GM19351 (cell line): ENCODE results near the gene RPTOR.

Experiments
- ATAC-seq: cut with Tn5 transposase; IDR thresholded peaks from one replicate; pipeline ENCODE4 v1.9.1; 2021; ENCODE audit warnings: mild to moderate bottlenecking, moderate library complexity; ENCODE audit not compliant: unreplicated experiment

RPTOR gene

GRCh38 chr17:80882926-80883685 lies 338.5 kb downstream of the RPTOR start:
- no peak for ATAC-seq

GRCh38 chr17:80883831-80884735 lies 339.4 kb downstream of the RPTOR start:
- no peak for ATAC-seq

GRCh38 chr17:80884811-80885210 lies 340.2 kb downstream of the RPTOR start:
- no peak for ATAC-seq

- ATAC-seq, result no peak
Observed at GRCh38 chr17:80885947-80886582, 341.4 kb downstream of the RPTOR start.

GRCh38 chr17:80886641-80887573 lies 342.3 kb downstream of the RPTOR start:
- ATAC-seq, result no peak

- no peak for ATAC-seq
Observed at GRCh38 chr17:80887639-80888175, 343.1 kb downstream of the RPTOR start.

- no peak for ATAC-seq
Observed at GRCh38 chr17:80888276-80889160, 343.9 kb downstream of the RPTOR start.

GRCh38 chr17:80889231-80890195 lies 344.9 kb downstream of the RPTOR start:
- no peak for ATAC-seq

- ATAC-seq, result no peak
Observed at GRCh38 chr17:80890196-80890920, 345.7 kb downstream of the RPTOR start.

- ATAC-seq, result no peak
Observed at GRCh38 chr17:80890921-80891396, 346.3 kb downstream of the RPTOR start.

- ATAC-seq, result peak; percentile 59
Observed at GRCh38 chr17:80891397-80892018, 346.9 kb downstream of the RPTOR start.

- peak; percentile 90 for ATAC-seq
Observed at GRCh38 chr17:80892019-80892855, 347.6 kb downstream of the RPTOR start.

GRCh38 chr17:80892900-80893603 lies 348.4 kb downstream of the RPTOR start:
- no peak for ATAC-seq

GRCh38 chr17:80893604-80894438 lies 349.2 kb downstream of the RPTOR start:
- ATAC-seq, result no peak

- no peak for ATAC-seq
Observed at GRCh38 chr17:80894439-80894721, 349.7 kb downstream of the RPTOR start.
